ENCODE data around the gene NFKBIB. TPM values are rescaled to one million over a fixed set of nuclear protein-coding genes. Genes with fewer than 3 reads are reported as not detected.

NFKBIB gene
- total RNA-seq, 1 experiment from 2014 or later = 51.2 TPM

GRCh38 chr19:38913958-38914357, 14.2 kb downstream of the NFKBIB start:
- ATAC-seq = no peak
- no peaks in the 10 kb centered on the region for H3K4me1 ChIP-seq (ENCODE audit: control insufficient read depth in 1 of 2, insufficient read depth in 2 of 2, low read length in 2 of 2)
- no peaks in the 10 kb centered on the region for H4K20me1 ChIP-seq (ENCODE audit: insufficient read depth)
- intact Hi-C loops (cut with micrococcal nuclease) = no loop called here
- no peaks in the 10 kb centered on the region for H3K27me3 ChIP-seq (ENCODE audit: insufficient read depth, low read length)
- no peak for DNase-seq (ENCODE audit: low read depth, low spot score)
- H2AFZ ChIP-seq (ENCODE audit: low read depth, low read length, poor library complexity, severe bottlenecking) = no peak overlapping the region
- H3K27ac ChIP-seq (ENCODE audit: low read depth, low read length) = no peak overlapping the region
- no peaks in the 10 kb centered on the region for H3K79me2 ChIP-seq (ENCODE audit: insufficient read depth, low read length)
- no peak overlapping the region for H3K9ac ChIP-seq (ENCODE audit: low read length)
- no peak overlapping the region for H3K4me3 ChIP-seq (replicated peaks in 1 of 2; ENCODE audit: low read depth in 1 of 2, low read length in 2 of 2)
- H3K9me2 ChIP-seq (ENCODE audit: insufficient read depth) = no peaks in the 10 kb centered on the region
- ChIA-PET RAD21 (ENCODE audit: low non-redundant PET in 1 of 2, low total read pairs in 2 of 2, uncharacterized antibody in 2 of 2, unreplicated experiment in 2 of 2) (no interaction called here), POLR2A (interaction anchor here (0.8 kb wide), 1 partner anchor 14 kb away, joined by 3 read pairs; the partner anchor contains the start of genes NFKBIB and SIRT2), CTCF (no interaction called here)
- no peaks in the 10 kb centered on the region for H3K9me3 ChIP-seq (ENCODE audit: control insufficient read depth in 1 of 2, insufficient read depth in 1 of 2, low read depth in 1 of 2, low read length in 2 of 2)
- TF ChIP-seq ELF1 (IDR thresholded peaks at IDR 0.05; ENCODE audit: borderline replicate concordance, low read depth) (no peak), CTCF (IDR thresholded peaks at IDR 0.05 in 2 of 3, conservative IDR thresholded peaks at IDR 0.05 in 1 of 3; ENCODE audit: borderline replicate concordance in 1 of 3, insufficient read depth in 1 of 3, low read depth in 2 of 3, low read length in 2 of 3) (no peak), SIN3A (IDR thresholded peaks at IDR 0.05; ENCODE audit: low read depth) (no peak), SRF (IDR thresholded peaks at IDR 0.05; ENCODE audit: low read depth) (no peak), POLR2A (IDR thresholded peaks at IDR 0.05; ENCODE audit: borderline replicate concordance, extremely low read depth, insufficient read depth, insufficient read length) (no peak), SP1 (IDR thresholded peaks at IDR 0.05; ENCODE audit: low read depth) (no peak), ZBTB33 (IDR thresholded peaks at IDR 0.05; ENCODE audit: extremely low read depth, insufficient replicate concordance, low read length) (no peak), CBX3 (IDR thresholded peaks at IDR 0.05; ENCODE audit: low read depth) (no peak), TCF7L2 (IDR thresholded peaks at IDR 0.05; ENCODE audit: borderline replicate concordance, extremely low read depth, insufficient read depth, insufficient read length) (no peak), YY1 (IDR thresholded peaks at IDR 0.05; ENCODE audit: extremely low read depth, insufficient replicate concordance, low read depth, low read length) (no peak), FOSL1 (IDR thresholded peaks at IDR 0.05; ENCODE audit: low read depth) (no peak), EZH2phosphoT487 (IDR thresholded peaks at IDR 0.05; ENCODE audit: borderline replicate concordance) (no peak), RAD21 (IDR thresholded peaks at IDR 0.05; ENCODE audit: low read depth) (no peak)
- no TSS peak for BruUV-seq (replicated peaks)
- no peaks in the 10 kb centered on the region for H3K36me3 ChIP-seq (ENCODE audit: control insufficient read depth in 1 of 2, insufficient read depth in 2 of 2, low read length in 2 of 2)
- no peak overlapping the region for H3K4me2 ChIP-seq (ENCODE audit: low read length)
